ENCODE measurements around the gene FHOD3.

- TF ChIP-seq POLR2A (IDR thresholded peaks at IDR 0.05; ENCODE audit: low read depth, low read length) (no peak), POLR2AphosphoS5 (IDR thresholded peaks at IDR 0.05; ENCODE audit: low read depth, low read length) (no peak)
Observed at GRCh38 chr18:36535202-36535935, 237.9 kb downstream of the FHOD3 start.

Measured in GM12892 (cell line).